Spleen (tissue), 11 donors: ENCODE results near the gene NOPCHAP1. TPM values are rescaled to one million over a fixed set of nuclear protein-coding genes. Genes with fewer than 3 reads are reported as not detected.

Experiments used
- DNase-seq: peaks from one replicate; pipeline ENCODE4 v3.0.0-alpha.2; 2020
- H3K27ac ChIP-seq, 8 donors: fragments of 200-600 bp; sonication (generic) in 7 of 8; 1 replicate in 4 of 8; 2 replicates in 4 of 8; pipeline versions ENCODE4 v1.5.0 to v1.8.0; 2016 to 2021; ENCODE audit warnings: inconsistent platforms in 4 of 8, mild to moderate bottlenecking in 4 of 8, moderate library complexity in 1 of 8
- H3K27me3 ChIP-seq, 7 donors: fragments of 200-600 bp; sonication (generic) in 6 of 7; replicated peaks in 1 of 7; 1 replicate in 4 of 7; 2 replicates in 3 of 7; pipeline versions ENCODE4 v1.5.0 to v1.8.0; 2016 to 2021; ENCODE audit warnings: inconsistent platforms in 3 of 7, mild to moderate bottlenecking in 1 of 7
- H3K36me3 ChIP-seq, 6 donors: fragments of 200-600 bp; sonication (generic) in 5 of 6; 1 replicate in 4 of 6; 2 replicates in 2 of 6; pipeline versions ENCODE4 v1.5.0 to v1.8.0; 2016 to 2021; ENCODE audit warnings: inconsistent platforms in 2 of 6
- H3K4me1 ChIP-seq, 6 donors: fragments of 200-600 bp; sonication (generic) in 5 of 6; 1 replicate in 3 of 6; 2 replicates in 3 of 6; pipeline versions ENCODE4 v1.5.0 to v1.8.0; 2016 to 2021; ENCODE audit warnings: inconsistent platforms in 3 of 6
- H3K4me3 ChIP-seq, 8 donors: fragments of 200-600 bp; sonication (generic) in 7 of 8; 1 replicate in 4 of 8; 2 replicates in 4 of 8; pipeline versions ENCODE4 v1.5.0 to v1.8.0; 2016 to 2021; ENCODE audit warnings: inconsistent platforms in 4 of 8, mild to moderate bottlenecking in 4 of 8, moderate library complexity in 2 of 8
- H3K9me3 ChIP-seq, 8 donors: fragments of 200-600 bp; sonication (generic) in 7 of 8; 1 replicate in 4 of 8; 2 replicates in 4 of 8; pipeline versions ENCODE4 v1.5.0 to v1.8.0; 2016 to 2021; ENCODE audit warnings: inconsistent platforms in 4 of 8
- CTCF ChIP-seq, 11 experiments: fragments of 200-600 bp in 7 of 11; fragments of 450-650 bp in 4 of 11; sonication (generic) in 4 of 11; IDR thresholded peaks in 8 of 11; conservative IDR thresholded peaks in 3 of 11; 1 replicate in 7 of 11; 2 replicates in 4 of 11; pipeline versions ENCODE4 v1.4.0 to v1.8.0; 2016 to 2021; ENCODE audit warnings: antibody characterized with exemption in 11 of 11, inconsistent platforms in 4 of 11, mild to moderate bottlenecking in 1 of 11
- POLR2A ChIP-seq, 3 donors: fragments of 450-650 bp; IDR thresholded peaks; one replicate each; pipeline ENCODE4 v1.5.1; 2017; ENCODE audit warnings: antibody characterized with exemption in 3 of 3, mild to moderate bottlenecking in 1 of 3
- POLR2AphosphoS5 ChIP-seq, 3 donors: sonication (generic); formaldehyde crosslinking; IDR thresholded peaks; one replicate each; pipeline ENCODE4 v1.5.1; 2017; ENCODE audit warnings: antibody characterized with exemption in 3 of 3
- WGBS, 5 donors: extraction: QIAGEN DNeasy Blood & Tissue Kit in 3 of 5; methylation state at CpG; one replicate each; pipeline versions ENCODE4 v1.1.5 to v1.1.7; 2013 to 2018; 5-methylcytosine and 5-hydroxymethylcytosine counted together
- intact Hi-C: fragments of 100-400 bp; cut with DNase I; formaldehyde crosslinking; loops from one replicate; pipeline ENCODE4 v1.15.0; 2023; ENCODE audit warnings: low total_unique reads
- polyA plus RNA-seq, 3 donors: library from polyadenylated mRNA; stranded (reverse); fragments of 200-250 nt; gene quantifications; one replicate each; pipeline ENCODE4 v1.2.1, GENCODE V29; 2013
- total RNA-seq, 7 donors: library from RNA; depleted of rRNA in 3 of 7; stranded (reverse); fragments of >200 nt in 3 of 7; fragmentation: NEBNext Ultra II Directional in 4 of 7; extraction: Animal tissue kit (Norgen Biotek cat#: 25700) in 4 of 7; gene quantifications; one replicate each; pipeline versions ENCODE4 v1.1.0 to v1.2.1, GENCODE V29; 2016 to 2021
- donor health status: healthy with polysubstance abuse.
- donor health status: DM: no; HTN: no; CAD: no; lungs with moderate emphysema.
- donor health status: DM: no; HTN: no; CAD: no.
- donor health status: Bipolar disorder and iron deficiency.
- donor health status: healthy.
- donor health status: DM: no; HTN: no; CAD: no.
- donor health status: DM: yes; HTN: yes; CAD: no.

Gene NOPCHAP1
- total and polyA plus RNA-seq, 10 donors = 2.5 to 15.1 (median 10.8) TPM

GRCh38 chr12:105018776-105019175 is 32.7 kb downstream of the NOPCHAP1 start:
- H3K4me1 ChIP-seq = no peaks in the 10 kb centered on the region
- no peaks in the 10 kb centered on the region for H3K27me3 ChIP-seq
- H3K36me3 ChIP-seq = peaks cover 0 to 47% (median 4%) of the 10 kb centered on the region in 6 donors
- intact Hi-C loops = no loop called here
- no peak for DNase-seq
- no peaks in the 10 kb centered on the region for H3K9me3 ChIP-seq
- WGBS, 5 donors = 89 to 98% (median 94%) methylated on average over 9 of the region's 9 CpGs
- H3K27ac ChIP-seq = no peak overlapping the region
- no peak overlapping the region for H3K4me3 ChIP-seq
- no peak for TF ChIP-seq POLR2AphosphoS5 (IDR thresholded peaks at IDR 0.05)
- no peak for TF ChIP-seq POLR2A (IDR thresholded peaks at IDR 0.05)
- no peak for TF ChIP-seq CTCF (IDR thresholded peaks at IDR 0.05 in 8 of 11, conservative IDR thresholded peaks at IDR 0.05 in 3 of 11)

GRCh38 chr12:105020241-105020962 is 34.3 kb downstream of the NOPCHAP1 start:
- Histone ChIP-seq H3K36me3 (peaks cover 0 to 31% (median 4%) of the 10 kb centered on the region in 6 donors), H3K27ac (no peak overlapping the region), H3K27me3 (no peaks in the 10 kb centered on the region), H3K4me3 (no peak overlapping the region), H3K9me3 (no peaks in the 10 kb centered on the region), H3K4me1 (no peaks in the 10 kb centered on the region)
- WGBS, 5 donors = 89 to 99% (median 98%) methylated on average over 3 of the region's 3 CpGs
- intact Hi-C loops = no loop called here
- TF ChIP-seq POLR2AphosphoS5 (IDR thresholded peaks at IDR 0.05) = no peak
- no peak for TF ChIP-seq POLR2A (IDR thresholded peaks at IDR 0.05)
- TF ChIP-seq CTCF (IDR thresholded peaks at IDR 0.05 in 8 of 11, conservative IDR thresholded peaks at IDR 0.05 in 3 of 11) = no peak
- no peak for DNase-seq

- DNase-seq = no peak
- Histone ChIP-seq H3K27ac (no peak overlapping the region), H3K9me3 (no peaks in the 10 kb centered on the region), H3K27me3 (no peaks in the 10 kb centered on the region), H3K36me3 (no peaks in the 10 kb centered on the region), H3K4me3 (no peak overlapping the region), H3K4me1 (no peaks in the 10 kb centered on the region)
- intact Hi-C loops = no loop called here
- WGBS, 5 donors = 85 to 94% (median 94%) methylated on average over 2 of the region's 2 CpGs
- no peak for TF ChIP-seq POLR2A (IDR thresholded peaks at IDR 0.05)
- TF ChIP-seq CTCF (IDR thresholded peaks at IDR 0.05 in 8 of 11, conservative IDR thresholded peaks at IDR 0.05 in 3 of 11) = no peak
- no peak for TF ChIP-seq POLR2AphosphoS5 (IDR thresholded peaks at IDR 0.05)
Measured at GRCh38 chr12:105024928-105025327, 38.8 kb downstream of the NOPCHAP1 start.

GRCh38 chr12:105025890-105026289 is 39.8 kb downstream of the NOPCHAP1 start:
- Histone ChIP-seq H3K4me1 (peaks cover 0 to 5% (median 0%) of the 10 kb centered on the region in 6 donors), H3K4me3 (no peak overlapping the region), H3K27ac (no peak overlapping the region), H3K36me3 (no peaks in the 10 kb centered on the region), H3K9me3 (no peaks in the 10 kb centered on the region), H3K27me3 (no peaks in the 10 kb centered on the region)
- DNase-seq = no peak
- intact Hi-C loops = no loop called here
- WGBS, 5 donors = 60 to 86% (median 82%) methylated on average over 5 of the region's 5 CpGs
- no peak for TF ChIP-seq CTCF (IDR thresholded peaks at IDR 0.05 in 8 of 11, conservative IDR thresholded peaks at IDR 0.05 in 3 of 11)
- TF ChIP-seq POLR2AphosphoS5 (IDR thresholded peaks at IDR 0.05) = no peak
- TF ChIP-seq POLR2A (IDR thresholded peaks at IDR 0.05) = no peak
